Esophagus muscularis mucosa (tissue), 3 donors: ENCODE data around the gene TNFRSF1A.

Source experiments
- EP300 ChIP-seq: sonication (generic); formaldehyde crosslinking; IDR thresholded peaks from one replicate; pipeline ENCODE4 v1.6.1; 2017; ENCODE audit warnings: antibody characterized with exemption
- TF ChIP-seq, protein P1 (sequence below), 3 experiments: fragments of 200-600 bp in 2 of 3; fragments of 450-650 bp in 1 of 3; sonication (generic) in 2 of 3; IDR thresholded peaks; one replicate each; pipeline ENCODE4 v1.5.1; 2017 to 2019; ENCODE audit warnings: antibody characterized with exemption in 3 of 3, mild to moderate bottlenecking in 2 of 3, moderate library complexity in 1 of 3

GRCh38 chr12:6354495-6355393 lies 12.9 kb upstream of the TNFRSF1A start:
- TF ChIP-seq, protein P1, sequence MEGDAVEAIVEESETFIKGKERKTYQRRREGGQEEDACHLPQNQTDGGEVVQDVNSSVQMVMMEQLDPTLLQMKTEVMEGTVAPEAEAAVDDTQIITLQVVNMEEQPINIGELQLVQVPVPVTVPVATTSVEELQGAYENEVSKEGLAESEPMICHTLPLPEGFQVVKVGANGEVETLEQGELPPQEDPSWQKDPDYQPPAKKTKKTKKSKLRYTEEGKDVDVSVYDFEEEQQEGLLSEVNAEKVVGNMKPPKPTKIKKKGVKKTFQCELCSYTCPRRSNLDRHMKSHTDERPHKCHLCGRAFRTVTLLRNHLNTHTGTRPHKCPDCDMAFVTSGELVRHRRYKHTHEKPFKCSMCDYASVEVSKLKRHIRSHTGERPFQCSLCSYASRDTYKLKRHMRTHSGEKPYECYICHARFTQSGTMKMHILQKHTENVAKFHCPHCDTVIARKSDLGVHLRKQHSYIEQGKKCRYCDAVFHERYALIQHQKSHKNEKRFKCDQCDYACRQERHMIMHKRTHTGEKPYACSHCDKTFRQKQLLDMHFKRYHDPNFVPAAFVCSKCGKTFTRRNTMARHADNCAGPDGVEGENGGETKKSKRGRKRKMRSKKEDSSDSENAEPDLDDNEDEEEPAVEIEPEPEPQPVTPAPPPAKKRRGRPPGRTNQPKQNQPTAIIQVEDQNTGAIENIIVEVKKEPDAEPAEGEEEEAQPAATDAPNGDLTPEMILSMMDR (IDR thresholded peaks at IDR 0.05), result no peak
- TF ChIP-seq EP300, result no peak
